Measurements from ENCODE around the gene SYNJ1.
"Not testable (repeated sequence)": the region's sequence is repeated elsewhere in the genome, so short reads cannot be mapped to it uniquely, and the experiment has no call there.

The SYNJ1 gene

GRCh38 chr21:32693581-32693980 lies 34.2 kb downstream of the SYNJ1 start:
- DNase-seq (ENCODE audit: low read depth) = no peak

GRCh38 chr21:32690085-32690484 lies 37.7 kb downstream of the SYNJ1 start:
- DNase-seq (ENCODE audit: low read depth) = no peak

GRCh38 chr21:32687643-32688345 lies 40.0 kb downstream of the SYNJ1 start:
- no peak for DNase-seq (ENCODE audit: low read depth)

- DNase-seq (ENCODE audit: low read depth) = no peak
Observed at GRCh38 chr21:32682696-32683474, 44.9 kb downstream of the SYNJ1 start.

- DNase-seq (ENCODE audit: low read depth) = no peak
Observed at GRCh38 chr21:32674731-32675130, 53.1 kb downstream of the SYNJ1 start.

- DNase-seq (ENCODE audit: low read depth) = no peak
Observed at GRCh38 chr21:32674038-32674437, 53.8 kb downstream of the SYNJ1 start.

- DNase-seq (ENCODE audit: low read depth) = no peak
Observed at GRCh38 chr21:32666258-32666657, 61.6 kb downstream of the SYNJ1 start.

- not testable (repeated sequence) for DNase-seq (ENCODE audit: low read depth)
Observed at GRCh38 chr21:32664095-32664494, 63.7 kb downstream of the SYNJ1 start.

- DNase-seq (ENCODE audit: low read depth) = not testable (repeated sequence)
Observed at GRCh38 chr21:32661981-32662380, 65.8 kb downstream of the SYNJ1 start.

GRCh38 chr21:32661026-32661782 lies 66.6 kb downstream of the SYNJ1 start:
- DNase-seq (ENCODE audit: low read depth) = not testable (repeated sequence)

- no peak for DNase-seq (ENCODE audit: low read depth)
Observed at GRCh38 chr21:32658524-32658923, 69.3 kb downstream of the SYNJ1 start.

GRCh38 chr21:32653326-32653901 lies 74.4 kb downstream of the SYNJ1 start:
- DNase-seq (ENCODE audit: low read depth) = no peak

GRCh38 chr21:32648165-32648564 lies 79.6 kb downstream of the SYNJ1 start:
- no peak for DNase-seq (ENCODE audit: low read depth)

- DNase-seq (ENCODE audit: low read depth) = no peak
Observed at GRCh38 chr21:32645261-32646182, 82.3 kb downstream of the SYNJ1 start.

- no peak for DNase-seq (ENCODE audit: low read depth)
Observed at GRCh38 chr21:32641710-32642698, 85.8 kb downstream of the SYNJ1 start.

- peak; percentile 79 for DNase-seq (ENCODE audit: low read depth)
Observed at GRCh38 chr21:32626621-32627196, 101.1 kb downstream of the SYNJ1 start.

- not testable (repeated sequence) for DNase-seq (ENCODE audit: low read depth)
Observed at GRCh38 chr21:32618218-32618617, 109.6 kb downstream of the SYNJ1 start.

- DNase-seq (ENCODE audit: low read depth) = no peak
Observed at GRCh38 chr21:32613436-32614043, 114.3 kb downstream of the SYNJ1 start.

GRCh38 chr21:32612999-32613337 lies 114.8 kb downstream of the SYNJ1 start:
- no peak for DNase-seq (ENCODE audit: low read depth)

Measured in GM04503 (cell line).